HG03097 (cell line): ENCODE measurements around the gene BTBD9.
A peak's percentile ranks its signal among the peaks of the same experiment; 100 is the strongest.

Source experiments
- ATAC-seq: cut with Tn5 transposase; IDR thresholded peaks from one replicate; pipeline ENCODE4 v1.9.1; 2021; ENCODE audit not compliant: unreplicated experiment, low FRiP score

BTBD9 gene

DNA sequence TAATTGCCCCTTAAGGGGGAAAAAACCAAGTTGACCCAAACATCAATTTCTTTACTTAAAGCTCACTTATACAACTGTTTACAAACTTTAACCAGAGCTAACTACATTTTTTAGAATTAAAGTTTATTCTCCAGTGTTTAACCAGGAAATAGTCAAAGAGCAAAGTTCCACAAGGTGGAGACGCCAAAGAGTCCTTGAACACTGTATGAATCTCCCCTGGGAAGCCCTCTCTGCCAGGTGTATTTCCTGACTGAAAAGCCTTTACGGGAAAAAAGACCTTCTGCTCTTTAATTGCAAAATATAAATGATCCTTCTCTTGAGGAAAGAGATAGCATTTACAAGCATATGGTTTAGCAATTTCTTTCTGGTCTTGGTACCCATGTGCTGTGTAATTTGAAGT lies 36.2 kb downstream of the BTBD9 start:
- no peak for ATAC-seq

DNA sequence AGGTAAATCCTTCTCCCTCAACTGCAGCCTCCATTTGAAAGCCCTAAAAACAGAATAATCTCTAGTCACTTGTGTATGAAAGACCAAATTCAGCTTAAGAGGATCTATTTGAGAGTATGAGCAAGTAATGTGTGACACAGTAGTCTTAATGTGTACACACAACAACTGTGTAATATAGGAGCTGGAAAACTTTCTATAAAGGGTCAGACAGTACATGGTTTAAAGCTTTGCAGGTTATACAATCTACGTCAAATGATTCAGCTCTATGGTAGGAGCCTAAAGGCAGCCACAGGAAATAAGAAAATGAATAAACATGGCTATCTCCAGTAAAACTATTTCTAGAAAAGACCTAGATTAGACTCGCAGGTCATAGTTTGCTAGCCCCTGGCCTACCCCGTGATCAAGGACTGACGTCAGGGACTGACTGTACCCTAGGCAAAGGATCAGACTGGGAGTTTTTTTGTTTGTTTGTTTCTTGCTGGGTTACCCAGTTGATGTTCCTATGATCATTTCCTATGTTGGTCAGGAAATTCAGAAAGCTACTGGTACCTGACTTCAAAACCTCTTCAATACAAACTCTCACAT lies 39.7 kb downstream of the BTBD9 start:
- no peak for ATAC-seq

DNA sequence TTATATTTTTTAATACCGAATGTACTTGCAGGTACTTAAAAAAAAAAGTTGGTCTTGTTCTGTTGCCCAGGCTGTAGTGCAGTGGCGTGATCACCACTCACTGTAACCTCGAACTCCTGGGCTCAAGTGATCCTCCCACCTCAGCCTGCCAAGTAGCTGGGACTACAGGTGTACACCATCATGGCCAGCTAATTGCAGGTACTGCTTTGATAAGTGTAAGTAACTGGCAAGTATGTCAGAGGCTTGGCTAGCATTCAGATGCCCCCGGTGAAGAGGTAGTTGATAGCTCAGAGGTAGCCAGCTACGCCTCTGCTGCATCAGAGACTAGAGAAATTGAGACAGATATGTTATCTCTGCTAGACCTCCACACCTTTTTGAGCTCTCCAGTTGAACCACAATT lies 40.5 kb downstream of the BTBD9 start:
- no peak for ATAC-seq

DNA sequence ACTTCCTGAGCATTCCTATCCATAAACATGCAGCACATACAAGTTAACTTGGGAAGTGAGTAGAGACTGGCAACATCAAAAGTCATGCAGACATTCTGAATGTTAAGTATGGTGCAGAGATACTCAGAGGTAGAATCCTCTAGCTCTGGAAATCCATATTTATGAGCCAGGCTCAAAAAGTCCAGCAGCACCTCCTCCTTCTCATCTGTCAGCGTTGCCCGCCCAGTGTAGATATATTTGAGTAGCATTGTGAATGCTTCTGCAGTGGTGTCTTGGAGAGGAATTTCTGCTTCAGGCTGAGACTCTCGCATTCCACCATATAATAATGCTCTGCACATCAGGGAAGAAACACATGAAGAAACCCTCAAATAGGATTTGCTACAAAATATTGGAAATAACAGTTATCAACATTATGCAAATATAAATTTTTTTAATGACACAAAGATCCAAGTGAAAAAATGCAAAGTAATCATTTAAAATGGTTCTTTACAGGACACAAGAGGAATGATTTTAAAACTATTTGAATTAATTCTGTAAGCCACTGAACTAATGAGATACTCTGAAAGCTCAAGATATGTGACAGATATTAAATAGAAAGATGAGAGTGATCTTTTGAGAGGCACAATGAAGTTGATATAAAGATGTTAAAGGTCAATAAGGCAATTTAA lies 45.6 kb downstream of the BTBD9 start:
- ATAC-seq: no peak

DNA sequence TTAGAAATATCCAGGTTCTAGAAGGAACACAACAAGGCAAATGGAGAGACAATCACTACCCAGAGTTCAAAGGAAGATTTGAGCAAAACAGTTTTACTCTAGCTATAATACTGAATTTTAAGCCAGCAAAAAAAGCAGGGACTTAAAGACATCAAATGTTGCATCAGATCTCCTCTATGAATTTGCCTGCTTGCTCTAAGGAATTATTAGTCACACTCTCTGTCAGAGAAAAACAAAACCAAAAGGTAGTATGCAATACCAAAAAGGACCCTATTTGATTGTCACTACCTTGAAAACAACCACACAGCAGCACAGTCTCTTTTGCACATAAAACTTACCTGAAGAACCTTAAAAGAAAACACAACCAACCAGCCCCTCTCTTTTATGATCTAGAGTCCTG lies 46.3 kb downstream of the BTBD9 start:
- no peak for ATAC-seq

DNA sequence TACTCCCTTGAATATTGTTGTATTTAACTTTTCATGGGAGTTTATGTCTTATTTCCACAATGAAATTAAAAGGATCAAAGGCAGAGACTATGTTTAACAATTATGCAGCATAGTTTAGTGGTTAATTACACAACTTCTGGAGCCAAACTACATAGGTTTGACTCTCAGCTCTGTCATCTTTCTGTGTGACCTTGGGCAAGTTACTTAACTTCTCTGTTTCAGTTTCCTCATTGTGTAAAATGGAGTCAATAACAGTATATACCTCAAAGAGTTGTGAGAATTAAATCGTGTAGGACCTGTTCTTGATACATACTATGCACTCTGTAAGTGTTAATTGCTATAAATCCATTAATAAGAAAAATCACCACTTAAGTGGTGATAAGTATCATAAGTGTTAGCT lies 48.3 kb downstream of the BTBD9 start:
- no peak for ATAC-seq

DNA sequence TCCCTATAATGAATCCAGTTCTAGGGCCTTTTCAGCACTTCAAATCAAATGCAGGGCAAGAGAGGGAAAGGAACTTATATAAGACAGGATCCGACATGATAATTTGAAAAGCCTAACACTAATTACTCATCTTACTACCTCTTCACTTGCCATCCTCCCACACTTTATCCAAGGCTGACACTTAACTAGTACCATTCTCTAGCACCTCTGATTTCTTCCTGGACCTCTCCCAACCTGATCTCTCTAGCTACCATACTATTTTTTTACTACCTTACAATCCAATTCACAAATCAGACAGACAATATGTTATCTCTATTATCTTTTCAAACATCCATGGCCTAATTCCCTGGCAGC lies 50.4 kb downstream of the BTBD9 start:
- ATAC-seq: no peak

DNA sequence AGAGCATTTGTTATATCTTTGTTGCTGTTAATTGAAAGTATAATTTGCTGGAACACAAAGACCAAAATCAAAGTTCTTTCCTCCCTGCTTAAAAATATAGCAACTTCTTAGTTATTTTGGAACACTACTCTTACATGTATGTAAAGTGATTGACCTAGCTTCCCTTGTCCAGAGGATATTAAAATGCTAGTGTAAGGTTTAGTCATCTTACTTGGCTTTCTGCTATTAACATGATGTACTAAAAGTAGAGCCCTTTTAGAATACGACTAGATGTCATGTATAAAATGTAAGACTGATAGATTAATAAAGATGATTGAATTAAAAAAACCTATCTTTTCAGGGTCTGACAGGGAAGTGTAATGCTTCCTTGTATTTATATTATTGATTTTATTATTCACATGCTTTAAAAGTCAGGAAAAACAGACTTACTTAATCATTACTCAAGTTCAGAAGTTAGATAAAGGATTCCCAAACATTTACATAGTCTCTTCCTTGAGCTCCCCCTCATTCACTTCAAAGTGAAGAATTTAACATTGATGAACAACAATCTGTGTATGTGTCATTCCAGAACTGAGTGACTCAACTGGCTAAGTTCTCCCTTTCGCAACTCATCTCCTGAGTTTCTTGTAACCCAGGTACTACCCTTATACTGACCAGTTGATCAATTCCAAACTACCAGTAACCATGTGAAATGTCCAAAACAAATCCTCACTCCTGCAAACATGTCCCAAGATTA lies 50.9 kb downstream of the BTBD9 start:
- ATAC-seq: no peak

DNA sequence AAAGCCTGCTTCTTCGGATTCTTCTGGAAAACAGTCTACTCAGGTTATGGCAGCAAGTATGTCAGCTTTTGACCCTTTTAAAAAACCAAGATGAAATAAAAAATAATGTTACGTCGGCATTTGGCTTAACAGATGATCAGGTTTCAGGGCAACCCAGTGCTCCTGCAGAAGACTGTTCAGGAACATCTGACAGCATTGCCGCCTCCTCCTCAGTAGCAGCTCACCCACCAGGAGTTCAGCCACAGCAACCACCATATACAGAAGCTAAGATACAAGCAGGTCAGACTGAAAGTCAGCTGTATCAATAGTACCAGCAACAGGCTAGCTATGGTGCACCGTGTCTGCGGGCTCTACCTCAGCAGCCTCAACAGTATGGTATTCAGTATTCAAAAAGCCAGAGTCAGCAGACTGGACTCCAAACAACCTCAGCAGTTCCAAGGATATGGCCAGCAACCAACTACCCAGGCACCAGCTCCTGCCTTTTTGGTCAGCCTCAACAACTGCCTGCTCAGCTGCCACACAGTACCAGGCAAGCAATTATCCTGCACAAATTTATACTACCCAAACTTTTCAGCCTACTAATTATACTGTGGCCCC lies 51.9 kb downstream of the BTBD9 start:
- no peak for ATAC-seq

DNA sequence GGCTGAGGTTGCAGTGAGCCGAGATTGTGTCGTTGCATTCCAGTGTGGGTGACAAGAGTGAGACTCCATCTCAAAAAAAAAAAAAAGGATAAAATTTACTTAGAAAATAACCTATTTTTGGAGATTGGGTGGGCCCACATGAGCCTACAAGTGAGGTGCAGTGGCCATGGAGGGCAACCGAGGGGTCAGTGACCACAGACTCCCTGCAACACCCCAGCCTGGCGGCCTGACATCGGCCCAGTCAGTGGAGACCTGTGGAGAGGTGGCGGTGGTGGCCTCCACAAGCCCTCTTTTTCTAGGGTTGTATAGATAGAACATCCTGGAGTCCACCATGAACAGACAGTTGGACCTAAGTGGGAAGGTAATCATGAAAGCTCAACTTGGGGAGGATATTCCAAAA lies 52.7 kb downstream of the BTBD9 start:
- ATAC-seq: no peak

DNA sequence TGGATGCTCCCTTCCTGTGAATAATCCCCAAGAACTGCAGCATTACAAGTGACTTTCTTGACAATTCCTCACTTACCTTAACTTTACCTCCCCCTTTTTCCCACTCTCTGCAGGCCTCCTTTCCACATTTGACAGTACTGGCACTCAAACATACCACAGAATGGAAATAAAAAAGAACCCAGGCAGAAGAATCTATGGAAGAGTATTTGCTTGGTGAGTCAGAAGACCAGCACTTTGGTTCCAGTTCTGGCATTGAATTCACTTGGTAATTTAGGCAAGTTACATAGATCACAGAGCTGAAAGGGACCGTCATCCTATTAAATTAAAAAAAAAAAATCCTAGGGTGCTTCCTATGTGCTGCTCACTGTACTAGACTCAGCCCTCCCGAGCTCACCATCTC lies 55.0 kb downstream of the BTBD9 start:
- ATAC-seq: no peak

DNA sequence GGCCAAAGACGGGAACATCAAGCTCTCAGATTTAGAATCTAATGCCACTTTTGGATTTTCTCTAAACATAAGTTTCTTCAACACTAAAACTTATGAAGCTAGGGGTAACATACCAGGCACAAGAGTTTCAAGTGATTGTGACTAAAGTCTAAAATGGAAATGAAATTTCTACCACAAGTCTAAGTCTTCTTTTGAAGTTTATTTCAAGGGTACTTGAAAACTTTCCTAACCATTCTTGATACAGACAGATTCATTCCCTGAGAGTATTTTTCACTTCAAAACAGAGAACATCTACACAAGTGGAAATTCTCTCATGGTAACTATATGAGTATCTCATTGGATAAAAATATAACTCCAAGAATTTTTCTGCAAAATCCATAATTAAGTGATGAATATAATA lies 56.2 kb downstream of the BTBD9 start:
- no peak for ATAC-seq

DNA sequence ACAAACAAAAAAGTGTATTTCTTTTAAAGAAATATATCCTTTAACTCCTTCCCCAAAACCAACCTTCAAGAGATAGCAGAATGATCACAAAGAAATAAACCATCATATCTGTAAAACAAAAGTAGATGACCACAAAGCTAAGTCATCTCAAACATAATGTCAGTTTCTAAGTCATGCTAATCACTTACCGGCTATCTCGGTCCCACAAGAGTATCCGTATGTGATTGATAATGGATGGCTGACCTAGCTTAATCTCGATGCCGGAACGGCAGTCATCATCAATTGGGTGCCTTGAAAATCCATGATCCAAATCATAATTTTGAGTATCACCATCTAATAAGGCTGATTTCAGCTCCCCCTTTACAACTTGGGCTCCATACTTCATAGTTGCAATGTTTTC lies 59.7 kb downstream of the BTBD9 start:
- ATAC-seq: no peak

DNA sequence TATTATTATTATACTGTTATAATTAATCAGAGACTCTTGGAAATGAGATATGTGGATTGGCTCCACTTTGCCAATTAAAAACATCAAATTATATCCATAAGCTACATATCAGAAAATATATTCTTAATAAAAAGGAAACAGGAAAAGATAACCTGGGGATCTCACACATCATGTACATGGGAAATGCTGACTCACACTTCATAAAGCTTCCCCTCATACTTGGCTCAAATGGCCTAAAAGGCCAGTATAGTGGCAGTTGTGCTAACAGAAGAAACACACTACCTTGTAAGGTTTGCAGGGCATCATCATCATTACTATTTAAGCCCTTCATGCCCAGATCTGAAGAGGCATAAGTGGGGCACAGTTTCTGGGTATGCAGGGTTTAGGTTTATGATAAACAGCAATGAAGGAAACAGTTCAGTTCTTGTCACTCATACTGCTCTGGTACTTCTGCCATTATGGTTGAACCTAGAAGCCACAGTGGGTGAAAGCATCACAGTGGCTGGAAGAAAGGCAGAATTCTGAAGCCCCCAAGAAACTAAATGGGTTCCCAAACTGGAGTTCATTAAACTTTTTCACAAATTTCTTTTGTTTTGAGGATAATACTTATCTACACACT lies 60.6 kb downstream of the BTBD9 start:
- ATAC-seq: no peak

DNA sequence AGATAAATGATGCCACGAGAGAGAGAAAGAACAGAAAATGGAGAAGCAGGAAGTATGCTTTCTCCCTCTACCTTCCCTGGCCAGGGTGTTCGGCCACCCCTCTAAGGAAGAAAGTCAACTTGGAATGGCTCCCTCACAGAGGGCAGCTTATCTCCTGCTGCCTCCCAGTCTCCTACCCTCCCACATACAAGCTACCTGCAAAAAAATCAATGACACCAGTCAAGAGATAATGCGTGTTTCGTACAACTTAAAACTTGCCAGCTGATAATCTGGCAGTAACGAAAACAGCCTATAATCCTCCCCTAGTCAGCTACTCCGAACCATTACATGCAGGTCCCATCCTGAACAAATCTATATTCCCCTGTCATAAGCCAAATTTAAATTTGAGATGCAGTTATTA lies 61.7 kb downstream of the BTBD9 start:
- ATAC-seq: no peak

DNA sequence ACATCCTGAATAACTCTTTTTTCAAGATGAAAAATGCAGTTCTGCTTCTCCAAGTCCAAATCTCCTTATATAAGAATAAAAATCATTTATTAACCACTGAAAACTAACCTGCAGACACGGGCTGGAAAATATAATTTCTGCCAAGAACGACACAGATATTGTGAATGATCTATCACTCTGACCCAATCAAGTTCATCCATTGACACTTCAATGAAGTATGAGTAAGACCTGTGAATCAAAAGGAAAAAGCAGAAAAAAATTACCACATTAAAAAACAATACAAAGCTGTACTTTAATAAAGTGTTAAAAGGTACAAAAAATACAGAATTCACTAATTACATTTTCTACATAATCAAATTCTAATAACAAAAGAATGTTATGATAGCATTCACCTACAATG lies 62.2 kb downstream of the BTBD9 start:
- no peak for ATAC-seq

DNA sequence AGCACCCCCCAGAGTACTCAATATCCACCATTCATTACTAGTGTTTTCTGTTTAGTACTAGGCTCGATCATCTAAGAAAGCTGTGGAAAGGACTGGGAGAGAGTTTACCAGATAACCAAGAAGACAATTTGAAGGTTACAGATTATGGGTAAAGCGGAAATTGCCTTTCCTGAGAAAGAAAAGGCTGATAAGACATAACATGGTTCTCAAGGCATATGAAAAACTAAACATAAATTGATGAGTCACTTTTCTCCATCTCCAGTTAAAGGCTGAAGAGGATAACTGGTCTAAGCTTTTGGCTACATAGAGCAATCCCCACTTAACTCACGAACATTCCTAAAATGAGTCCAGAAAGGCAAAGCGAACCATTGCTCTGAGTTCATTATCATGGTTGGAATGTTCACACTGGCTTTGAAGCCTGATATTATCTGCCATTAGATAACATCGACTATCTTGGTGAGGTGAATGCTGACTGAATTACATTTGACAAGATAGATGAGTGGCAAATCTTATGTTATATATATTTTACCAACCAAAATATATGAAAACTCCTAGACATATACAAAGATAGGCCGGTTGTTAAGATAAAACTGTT lies 65.8 kb downstream of the BTBD9 start:
- ATAC-seq: no peak

DNA sequence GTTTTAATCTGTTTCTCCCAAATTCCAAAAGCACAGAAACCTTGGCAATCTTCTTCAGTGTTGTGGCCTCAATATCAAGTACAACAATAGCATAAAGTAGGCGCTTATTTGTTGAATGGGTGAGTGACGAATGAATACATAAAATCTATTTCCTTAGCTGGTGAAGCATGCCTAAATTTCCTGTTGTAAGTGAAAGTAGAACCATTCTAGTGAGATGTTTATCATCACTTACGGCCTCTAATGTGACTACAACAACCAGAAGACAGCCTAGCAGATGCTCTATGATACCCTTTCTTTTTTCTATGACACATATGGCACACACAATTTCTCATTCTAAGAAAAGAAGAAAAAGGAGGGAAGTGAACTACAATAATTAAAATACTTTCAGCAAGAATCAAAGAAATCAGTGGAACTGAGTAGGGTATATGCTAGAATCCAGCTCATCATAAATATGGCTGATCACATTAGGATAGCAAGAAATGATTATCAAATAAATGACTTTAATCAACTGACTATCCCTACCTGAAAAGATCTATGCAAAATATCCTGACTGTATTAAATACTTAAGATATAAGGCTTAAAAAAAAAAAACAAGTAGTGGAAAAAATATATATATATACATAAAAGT lies 67.4 kb downstream of the BTBD9 start:
- ATAC-seq: peak; percentile 73

DNA sequence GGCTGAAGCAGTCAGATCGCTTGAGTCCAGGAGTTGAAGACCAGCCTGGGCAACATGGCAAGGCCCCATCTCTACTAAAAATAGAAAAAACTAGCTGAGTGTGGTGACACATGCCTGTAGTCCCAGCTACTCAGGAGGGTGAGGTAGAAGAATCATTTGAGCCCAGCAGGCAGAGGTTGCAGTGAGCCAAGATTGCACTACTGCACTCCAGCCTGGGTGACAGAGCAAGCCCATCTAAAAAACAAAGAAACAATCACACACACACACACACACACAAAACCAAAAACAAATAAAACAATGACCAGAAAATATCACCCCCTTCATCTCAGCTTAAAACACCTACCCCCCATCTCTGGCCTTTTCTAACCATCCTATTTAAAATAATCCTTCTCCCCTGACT lies 68.0 kb downstream of the BTBD9 start:
- no peak for ATAC-seq

DNA sequence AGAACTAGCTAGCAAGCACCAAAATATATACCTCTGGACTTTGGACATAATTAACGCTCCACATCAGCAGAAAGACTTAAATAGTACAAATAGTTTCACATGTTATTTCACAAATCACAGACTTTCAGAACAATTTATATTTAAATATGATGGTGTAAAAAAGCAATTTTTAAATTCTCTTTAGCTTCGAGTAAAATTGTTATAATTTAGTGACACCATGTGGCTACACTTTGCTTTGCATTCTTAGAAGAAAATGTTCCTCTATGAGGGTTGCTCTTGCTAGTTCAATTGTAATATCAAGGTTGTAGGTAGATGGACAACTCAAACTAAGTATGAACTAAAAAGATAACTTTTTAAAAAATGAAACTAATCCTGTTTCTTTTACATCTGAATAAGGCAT lies 69.0 kb downstream of the BTBD9 start:
- ATAC-seq: no peak

DNA sequence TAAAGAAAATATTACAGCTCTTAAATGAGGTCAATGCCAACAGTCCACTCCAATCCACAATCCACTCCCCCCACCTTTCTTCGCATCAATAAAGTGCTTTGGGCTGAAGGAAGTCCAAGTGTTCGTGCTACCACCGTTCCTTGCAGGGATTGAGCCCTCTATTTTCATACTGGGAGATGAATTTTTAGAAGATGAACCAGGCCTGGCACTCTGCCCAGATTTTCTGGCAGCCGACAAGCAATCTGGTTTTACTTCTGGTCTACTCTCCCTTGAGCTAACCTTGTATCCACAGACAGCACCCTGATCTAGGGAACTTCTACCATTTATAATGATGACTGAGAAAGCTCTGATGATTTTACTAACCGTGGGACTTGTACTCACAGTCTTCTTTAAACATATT lies 72.3 kb downstream of the BTBD9 start:
- ATAC-seq: no peak
